Esophagus muscularis mucosa (tissue), 4 donors: Measurements from ENCODE around the gene SIGLEC5. TPM values are rescaled to one million over a fixed set of nuclear protein-coding genes. Genes with fewer than 3 reads are reported as not detected.

Experiments used
- DNase-seq: peaks from one replicate; pipeline ENCODE4 v3.0.0-alpha.2; 2017; ENCODE audit errors: extremely low spot score
- H3K27ac ChIP-seq, 4 donors: fragments of 200-600 bp; sonication (generic); replicated peaks in 1 of 4; 1 replicate in 3 of 4; 2 replicates in 1 of 4; pipeline ENCODE4 v1.5.1; 2016 to 2019; ENCODE audit warnings: mild to moderate bottlenecking in 1 of 4
- H3K27me3 ChIP-seq, 4 donors: fragments of 200-600 bp; sonication (generic); one replicate each; pipeline versions ENCODE4 v1.5.1 to v1.6.0; 2016 to 2019
- H3K36me3 ChIP-seq, 4 donors: fragments of 200-600 bp; sonication (generic); one replicate each; pipeline ENCODE4 v1.5.1; 2016 to 2019
- H3K4me1 ChIP-seq, 4 donors: fragments of 200-600 bp; sonication (generic); one replicate each; pipeline ENCODE4 v1.5.1; 2016 to 2019
- H3K4me3 ChIP-seq, 4 donors: fragments of 200-600 bp; sonication (generic); 1 replicate in 2 of 4; 2 replicates in 2 of 4; pipeline ENCODE4 v1.5.1; 2016 to 2019; ENCODE audit warnings: mild to moderate bottlenecking in 4 of 4, moderate library complexity in 1 of 4
- H3K9me3 ChIP-seq, 4 donors: fragments of 200-600 bp; sonication (generic); 1 replicate in 3 of 4; 2 replicates in 1 of 4; pipeline ENCODE4 v1.5.1; 2016 to 2019
- CTCF ChIP-seq, 3 experiments: fragments of 200-600 bp in 2 of 3; fragments of 450-650 bp in 1 of 3; sonication (generic) in 2 of 3; IDR thresholded peaks; one replicate each; pipeline ENCODE4 v1.5.1; 2017 to 2019; ENCODE audit warnings: antibody characterized with exemption in 3 of 3, mild to moderate bottlenecking in 2 of 3, moderate library complexity in 1 of 3
- EP300 ChIP-seq: sonication (generic); formaldehyde crosslinking; IDR thresholded peaks from one replicate; pipeline ENCODE4 v1.6.1; 2017; ENCODE audit warnings: antibody characterized with exemption
- POLR2A ChIP-seq: fragments of 450-650 bp; IDR thresholded peaks from one replicate; pipeline ENCODE4 v1.6.1; 2017; ENCODE audit warnings: antibody characterized with exemption, moderate library complexity, mild to moderate bottlenecking, low read depth
- POLR2AphosphoS5 ChIP-seq, 2 donors: sonication (generic); formaldehyde crosslinking; IDR thresholded peaks; one replicate each; pipeline ENCODE4 v1.6.1; 2017; ENCODE audit warnings: antibody characterized with exemption in 2 of 2
- WGBS: methylation state at CpG from one replicate; pipeline ENCODE4 v1.1.5; 2018; 5-methylcytosine and 5-hydroxymethylcytosine counted together
- intact Hi-C: fragments of 100-400 bp; cut with DNase I; formaldehyde crosslinking; loops from one replicate; pipeline ENCODE4 v1.15.1; 2023
- total RNA-seq, 4 donors: library from RNA; depleted of rRNA; stranded (reverse); fragments of >200 nt; gene quantifications; one replicate each; pipeline versions ENCODE4 v1.1.0 to v1.2.1, GENCODE V29; 2016

SIGLEC5 gene
- total RNA-seq, 4 donors from 2014 or later: 0.52 to 2.0 (median 1.00) TPM

GRCh38 chr19:51615991-51616390 lies 14.2 kb downstream of the SIGLEC5 start:
- H3K36me3 ChIP-seq: no peaks in the 10 kb centered on the region
- 86% methylated on average over 7 of the region's 7 CpGs for WGBS
- DNase-seq: no peak
- no peaks in the 10 kb centered on the region for H3K4me1 ChIP-seq
- H3K9me3 ChIP-seq: no peaks in the 10 kb centered on the region
- peaks cover 0 to 54% (median 0%) of the 10 kb centered on the region in 4 donors for H3K27me3 ChIP-seq
- intact Hi-C loops: no loop called here
- no peak for TF ChIP-seq POLR2AphosphoS5 (IDR thresholded peaks at IDR 0.05)
- no peak for TF ChIP-seq EP300
- no peak for TF ChIP-seq CTCF (IDR thresholded peaks at IDR 0.05)
- no peak for TF ChIP-seq POLR2A
- H3K4me3 ChIP-seq: no peak overlapping the region
- no peak overlapping the region for H3K27ac ChIP-seq

DNA sequence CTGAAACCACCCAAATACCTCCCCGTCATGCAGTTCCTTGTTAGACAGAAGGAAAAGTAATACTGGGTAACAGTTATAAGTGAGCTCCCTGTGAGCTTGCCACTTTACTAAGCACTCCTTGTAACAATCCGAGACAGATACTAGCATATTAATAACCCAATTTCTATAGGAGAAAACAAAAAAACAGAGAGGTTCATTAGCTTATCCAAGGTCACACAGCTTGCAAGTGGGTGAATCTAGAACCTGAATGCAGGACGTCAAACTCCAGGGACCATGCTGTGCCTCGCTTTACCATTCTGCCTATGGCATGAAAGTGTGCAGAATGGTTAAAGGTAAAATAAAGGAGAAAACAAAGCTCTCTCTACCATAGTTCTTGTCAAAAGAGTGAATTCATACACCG lies 15.4 kb downstream of the SIGLEC5 start:
- no peak for TF ChIP-seq CTCF (IDR thresholded peaks at IDR 0.05)
- TF ChIP-seq POLR2A: no peak
- TF ChIP-seq EP300: no peak
- no peak for TF ChIP-seq POLR2AphosphoS5 (IDR thresholded peaks at IDR 0.05)
- Histone ChIP-seq H3K27me3 (peaks cover 0 to 54% (median 0%) of the 10 kb centered on the region in 4 donors), H3K4me1 (no peaks in the 10 kb centered on the region), H3K4me3 (no peak overlapping the region), H3K27ac (no peak overlapping the region), H3K36me3 (no peaks in the 10 kb centered on the region), H3K9me3 (no peaks in the 10 kb centered on the region)
- intact Hi-C loops: no loop called here
- DNase-seq: no peak
- 71% methylated on average over 5 of the region's 5 CpGs for WGBS

DNA sequence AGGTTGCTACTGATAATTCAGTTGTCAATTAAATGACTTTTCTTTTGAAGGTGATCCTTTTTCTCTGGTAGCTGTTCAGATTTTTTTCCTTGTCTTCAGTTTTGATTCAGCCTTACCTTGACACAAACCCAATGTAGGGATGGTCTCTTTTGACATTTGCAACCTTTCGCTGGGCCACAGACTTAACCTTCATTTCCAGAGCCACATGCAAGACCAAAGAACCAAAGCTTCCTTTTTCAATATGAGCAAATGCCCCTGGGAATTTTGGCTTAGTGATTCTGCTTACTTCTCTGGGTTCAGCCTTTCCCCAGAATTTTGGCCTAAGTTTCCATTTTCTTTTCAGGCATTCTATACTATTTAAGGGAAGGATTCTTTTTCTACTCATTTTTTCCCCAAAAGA lies 19.6 kb downstream of the SIGLEC5 start:
- peaks cover 0 to 50% (median 0%) of the 10 kb centered on the region in 4 donors for H3K27me3 ChIP-seq
- intact Hi-C loops: no loop called here
- 81% methylated on average over 1 of the region's 1 CpG for WGBS
- no peaks in the 10 kb centered on the region for H3K9me3 ChIP-seq
- no peaks in the 10 kb centered on the region for H3K4me1 ChIP-seq
- H3K4me3 ChIP-seq: no peak overlapping the region
- H3K27ac ChIP-seq: no peak overlapping the region
- TF ChIP-seq POLR2A: no peak
- no peak for TF ChIP-seq EP300
- TF ChIP-seq POLR2AphosphoS5 (IDR thresholded peaks at IDR 0.05): no peak
- TF ChIP-seq CTCF (IDR thresholded peaks at IDR 0.05): no peak
- H3K36me3 ChIP-seq: no peaks in the 10 kb centered on the region
- DNase-seq: no peak

- 29% methylated on average over 13 of the region's 13 CpGs for WGBS
- peak; percentile 93 for DNase-seq
- Histone ChIP-seq H3K9me3 (no peaks in the 10 kb centered on the region), H3K36me3 (no peaks in the 10 kb centered on the region), H3K27ac (no peak overlapping the region), H3K4me3 (no peak overlapping the region), H3K4me1 (no peaks in the 10 kb centered on the region), H3K27me3 (peaks cover 0 to 24% (median 0%) of the 10 kb centered on the region in 4 donors)
- TF ChIP-seq POLR2AphosphoS5 (IDR thresholded peaks at IDR 0.05) (no peak), POLR2A (no peak), CTCF (IDR thresholded peaks at IDR 0.05) (peak; percentile 17 to 34 (median 34))
- intact Hi-C loops: loop anchor here (10.0 kb wide), 1 partner anchor 47 kb away; no protein-coding TSS in a partner anchor
These were observed 22.2 kb downstream of the SIGLEC5 start for GRCh38 chr19:51607920-51608562.

GRCh38 chr19:51607077-51607476 lies 23.1 kb downstream of the SIGLEC5 start:
- intact Hi-C loops: loop anchor here (10.0 kb wide), 1 partner anchor 48 kb away; no protein-coding TSS in a partner anchor
- TF ChIP-seq CTCF (IDR thresholded peaks at IDR 0.05): no peak
- no peak for TF ChIP-seq POLR2AphosphoS5 (IDR thresholded peaks at IDR 0.05)
- Histone ChIP-seq H3K36me3 (no peaks in the 10 kb centered on the region), H3K27ac (no peak overlapping the region), H3K9me3 (no peaks in the 10 kb centered on the region), H3K27me3 (peaks cover 0 to 21% (median 0%) of the 10 kb centered on the region in 4 donors), H3K4me1 (no peaks in the 10 kb centered on the region), H3K4me3 (no peak overlapping the region)
- WGBS: 70% methylated on average over 6 of the region's 6 CpGs
- DNase-seq: peak; percentile 39
